ENCODE measurements around the gene ARL5C.

DNA sequence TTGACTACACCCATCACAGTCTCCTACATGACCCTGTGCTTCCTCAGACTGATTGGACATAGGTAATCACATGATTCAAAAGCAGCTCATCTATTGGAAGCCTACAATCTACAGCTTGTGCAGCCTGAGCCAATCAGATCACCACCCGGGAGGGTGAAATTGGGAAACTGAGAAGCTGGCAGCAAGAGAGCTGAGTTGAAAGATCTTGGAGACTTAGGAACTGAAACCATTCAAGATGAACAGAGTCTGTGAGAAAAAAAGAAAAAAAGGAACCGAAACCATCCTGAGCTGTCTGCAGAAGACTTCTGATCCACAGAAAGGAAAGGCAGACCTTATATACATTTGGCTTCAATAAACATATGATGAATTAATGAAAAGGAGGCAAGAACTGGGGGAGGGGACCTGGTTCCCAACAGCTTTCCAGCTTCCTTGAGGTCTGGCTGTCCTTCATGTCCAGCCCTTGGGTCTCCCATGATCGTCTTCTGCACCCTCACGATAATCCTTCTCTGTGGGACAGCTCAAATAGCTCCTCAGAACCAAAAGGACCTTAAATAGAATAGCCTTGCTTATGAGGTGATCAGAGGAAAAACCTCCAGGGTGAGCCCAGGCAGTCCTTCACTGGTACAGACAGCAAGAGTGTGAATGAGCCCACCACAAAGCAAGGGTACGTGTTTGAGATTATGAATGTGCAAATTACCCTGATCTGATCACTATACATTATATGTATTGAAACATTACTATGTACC, 47.1 kb downstream of the ARL5C start:
- no peak for TF ChIP-seq EZH2 (IDR thresholded peaks at IDR 0.05; ENCODE audit: borderline replicate concordance, insufficient read depth, low read depth, low read length, poor library complexity, severe bottlenecking)
- TF ChIP-seq, protein P1, sequence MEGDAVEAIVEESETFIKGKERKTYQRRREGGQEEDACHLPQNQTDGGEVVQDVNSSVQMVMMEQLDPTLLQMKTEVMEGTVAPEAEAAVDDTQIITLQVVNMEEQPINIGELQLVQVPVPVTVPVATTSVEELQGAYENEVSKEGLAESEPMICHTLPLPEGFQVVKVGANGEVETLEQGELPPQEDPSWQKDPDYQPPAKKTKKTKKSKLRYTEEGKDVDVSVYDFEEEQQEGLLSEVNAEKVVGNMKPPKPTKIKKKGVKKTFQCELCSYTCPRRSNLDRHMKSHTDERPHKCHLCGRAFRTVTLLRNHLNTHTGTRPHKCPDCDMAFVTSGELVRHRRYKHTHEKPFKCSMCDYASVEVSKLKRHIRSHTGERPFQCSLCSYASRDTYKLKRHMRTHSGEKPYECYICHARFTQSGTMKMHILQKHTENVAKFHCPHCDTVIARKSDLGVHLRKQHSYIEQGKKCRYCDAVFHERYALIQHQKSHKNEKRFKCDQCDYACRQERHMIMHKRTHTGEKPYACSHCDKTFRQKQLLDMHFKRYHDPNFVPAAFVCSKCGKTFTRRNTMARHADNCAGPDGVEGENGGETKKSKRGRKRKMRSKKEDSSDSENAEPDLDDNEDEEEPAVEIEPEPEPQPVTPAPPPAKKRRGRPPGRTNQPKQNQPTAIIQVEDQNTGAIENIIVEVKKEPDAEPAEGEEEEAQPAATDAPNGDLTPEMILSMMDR (IDR thresholded peaks at IDR 0.05) = no peak

Measured in B cell (primary cell).